NCI-H510A treated with DMSO at 0.1 percent for 48 hours (cell line): ENCODE results near the gene KIF19.

Experiments
- DNase-seq: peaks from one replicate; lab custom pipeline; 2025; lab: John Stamatoyannopoulos, UW

The KIF19 gene

DNA sequence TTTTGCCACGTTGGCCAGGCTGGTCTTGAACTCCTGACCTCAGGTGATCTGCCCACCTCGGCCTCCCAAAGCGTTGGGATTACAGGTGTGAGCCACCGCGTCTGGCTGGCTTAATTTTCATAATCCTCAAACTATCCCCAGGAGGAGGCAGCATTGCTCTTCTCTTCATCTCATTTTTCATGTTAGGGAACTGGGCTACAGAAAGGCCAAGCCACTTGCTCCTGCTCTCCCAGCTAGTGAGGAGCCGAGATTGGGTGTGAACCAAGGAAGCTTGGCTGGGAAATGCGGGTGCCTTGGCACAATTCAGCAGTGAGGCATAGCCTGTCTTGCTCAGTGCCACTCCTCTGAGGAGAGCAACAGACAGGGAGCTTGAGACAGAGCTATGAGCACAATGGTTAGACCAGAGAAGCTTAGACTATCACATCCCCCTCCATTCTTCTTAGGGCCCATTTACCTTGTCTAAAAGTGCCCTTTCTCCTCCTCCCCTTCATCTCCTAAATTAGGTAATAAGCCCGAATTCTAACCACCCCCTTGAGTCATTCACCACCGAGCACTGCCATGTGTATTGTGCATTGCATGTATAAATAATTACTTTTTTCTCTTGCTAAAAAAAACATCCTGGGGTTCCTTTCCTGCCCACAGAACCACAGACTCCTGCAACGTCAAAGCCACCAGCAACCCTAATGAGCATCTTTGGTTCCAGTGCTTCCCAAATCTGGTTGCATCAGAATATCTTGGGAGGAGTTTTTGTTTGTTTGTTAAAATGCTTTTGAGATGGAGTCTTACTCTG, 20.0 kb upstream of the KIF19 start:
- peak; percentile 12 for DNase-seq

DNA sequence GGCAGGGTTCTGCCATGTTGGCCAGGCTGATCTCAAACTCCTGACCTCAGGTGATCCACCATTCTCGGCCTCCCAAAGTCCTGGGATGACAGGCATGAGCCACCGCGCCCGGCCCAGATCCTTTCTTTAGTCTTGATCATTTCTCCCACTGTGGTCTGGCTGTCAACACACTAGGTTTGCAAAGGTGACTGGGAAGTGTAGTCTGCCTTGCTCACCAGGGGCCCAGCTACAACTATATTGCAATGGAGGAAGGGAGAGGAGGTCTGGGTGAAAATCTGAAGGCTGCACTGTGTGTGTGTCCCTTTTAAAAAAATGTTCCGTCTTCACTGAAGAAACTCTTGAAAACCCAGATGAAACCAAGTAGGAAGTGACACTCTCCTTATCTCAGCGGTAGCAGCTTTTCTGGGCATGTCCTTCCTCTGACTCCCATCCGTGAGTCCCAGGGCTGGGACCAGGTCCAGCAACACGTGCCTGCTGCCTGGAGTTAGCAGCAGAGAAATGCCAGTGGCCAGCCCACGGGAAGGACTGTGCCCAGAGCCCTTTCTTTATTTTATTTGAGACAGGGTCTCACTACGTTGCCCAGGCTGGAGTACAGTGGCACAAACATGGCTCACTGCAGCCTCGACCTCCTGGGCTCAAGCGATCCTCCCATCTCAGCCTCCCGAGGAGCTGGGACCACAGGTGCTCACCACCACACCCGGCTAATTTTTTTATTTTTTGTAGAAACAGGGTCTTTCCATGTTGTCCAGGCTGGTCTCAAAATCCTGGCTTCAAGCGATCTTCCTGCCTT, 17.8 kb upstream of the KIF19 start:
- no peak for DNase-seq

DNA sequence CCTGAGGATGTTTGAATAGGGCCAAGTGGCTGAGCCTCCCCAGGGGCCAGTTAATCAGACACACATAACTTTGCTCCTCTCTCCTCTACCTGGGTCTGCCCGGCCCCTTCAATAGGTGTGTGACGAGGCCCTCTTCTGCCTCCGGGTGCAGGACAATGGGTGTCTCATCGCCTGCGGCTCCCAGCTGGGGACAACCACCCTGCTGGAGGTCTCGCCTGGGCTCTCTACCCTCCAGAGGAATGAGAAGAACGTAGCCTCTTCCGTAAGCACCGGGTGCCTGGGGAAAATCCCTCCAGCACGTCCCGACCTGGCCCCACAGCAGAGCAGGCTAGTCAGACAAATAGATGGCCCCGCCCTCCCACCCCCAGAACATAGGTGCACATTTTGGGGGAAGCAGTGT, 16.1 kb upstream of the KIF19 start:
- no peak for DNase-seq

DNA sequence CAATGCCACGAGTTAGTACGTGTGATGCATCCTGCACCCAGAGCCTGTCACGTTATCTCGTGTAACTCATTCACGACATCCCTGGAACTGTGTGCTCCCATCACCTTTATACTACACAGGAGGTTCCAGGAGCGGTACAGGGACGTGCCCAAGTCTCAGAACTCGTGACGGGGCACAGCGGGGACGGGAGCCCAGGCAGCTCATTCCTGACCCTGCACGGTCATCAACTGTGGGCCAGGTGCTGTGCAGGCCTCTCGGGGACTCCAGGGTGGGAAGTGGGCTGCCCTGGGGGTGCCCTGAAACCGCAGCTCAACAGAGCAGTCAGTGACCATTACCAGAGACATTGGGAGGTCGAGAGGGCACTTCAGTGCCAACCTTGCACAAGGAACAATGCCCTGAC, 11.1 kb upstream of the KIF19 start:
- DNase-seq = no peak

DNA sequence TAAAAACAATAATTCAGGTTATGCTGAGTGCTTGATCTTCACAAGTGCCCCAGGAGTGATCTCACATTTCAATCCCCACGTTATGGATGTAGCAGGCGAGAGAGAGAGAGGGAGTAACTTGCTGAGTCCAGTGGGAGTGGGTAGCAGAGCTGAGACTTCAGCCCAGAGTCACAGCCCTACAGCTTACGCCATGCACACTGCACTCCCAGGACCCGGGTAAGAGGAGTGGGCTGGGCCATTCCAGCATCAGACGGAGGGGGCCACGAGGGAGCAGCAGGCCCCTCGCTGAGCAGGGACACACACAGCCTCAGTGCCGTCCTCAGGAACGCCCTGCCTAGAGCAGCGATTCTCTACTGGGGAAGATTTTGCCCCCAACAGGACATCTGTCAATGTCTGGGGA, 9.8 kb upstream of the KIF19 start:
- peak; percentile 18 for DNase-seq

DNA sequence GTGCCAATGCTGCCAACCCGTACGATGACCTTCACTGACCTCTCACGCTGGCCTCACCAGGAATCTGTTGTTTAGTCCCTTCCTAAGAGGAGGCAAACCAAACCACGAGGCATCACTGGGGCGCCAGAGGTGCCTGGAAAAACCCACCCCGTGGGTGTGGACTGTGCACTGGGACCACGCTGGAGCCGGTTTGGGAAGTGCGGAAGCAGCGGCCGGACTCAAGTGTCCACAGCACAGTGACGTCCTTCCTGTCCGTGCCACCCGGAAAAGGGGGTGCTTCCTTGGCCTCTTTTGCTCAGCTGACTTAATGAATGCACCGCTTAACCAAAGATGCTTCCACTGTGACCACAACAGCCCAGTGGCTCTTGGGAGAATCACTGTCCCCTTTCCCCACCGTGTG, 9.0 kb upstream of the KIF19 start:
- no peak for DNase-seq

DNA sequence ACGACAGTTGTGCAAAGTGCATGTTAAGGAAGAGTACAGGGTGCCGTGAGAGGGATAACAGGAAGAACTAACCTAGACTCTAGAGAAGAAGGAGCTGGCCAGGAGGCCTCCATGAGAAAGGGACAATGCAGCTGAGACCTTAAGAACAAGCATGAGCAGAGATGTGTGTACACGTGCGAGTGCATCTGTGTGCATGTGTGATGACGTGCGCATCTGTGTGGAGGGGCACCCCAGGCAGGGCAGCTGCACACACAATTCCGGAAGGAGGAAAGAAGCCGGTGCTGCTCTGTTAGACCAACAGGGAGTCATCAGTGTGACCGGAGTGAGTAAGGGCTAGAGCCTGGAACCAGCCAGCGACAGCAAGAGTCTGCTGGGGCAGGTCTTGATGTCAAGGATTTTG, 7.6 kb upstream of the KIF19 start:
- DNase-seq = no peak

DNA sequence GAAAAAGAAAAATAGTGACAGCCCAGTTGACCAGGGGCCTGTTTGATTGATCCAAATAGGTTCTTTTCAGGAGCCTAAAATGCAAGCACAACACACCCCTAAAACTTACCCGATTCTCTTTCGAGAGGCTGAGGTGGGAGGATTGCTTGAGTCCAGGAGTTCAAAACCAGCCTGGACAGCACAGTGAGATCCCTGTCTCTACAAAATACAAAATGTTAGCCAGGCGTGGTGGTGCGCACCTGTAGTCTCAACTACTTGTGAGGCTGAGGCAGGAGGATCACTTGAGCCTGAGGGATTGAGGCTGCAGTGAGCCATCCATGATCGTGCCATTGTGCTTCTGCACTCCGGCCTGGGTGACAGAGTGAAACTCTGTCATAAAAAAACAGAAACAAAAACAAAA, 1.5 kb upstream of the KIF19 start:
- no peak for DNase-seq

DNA sequence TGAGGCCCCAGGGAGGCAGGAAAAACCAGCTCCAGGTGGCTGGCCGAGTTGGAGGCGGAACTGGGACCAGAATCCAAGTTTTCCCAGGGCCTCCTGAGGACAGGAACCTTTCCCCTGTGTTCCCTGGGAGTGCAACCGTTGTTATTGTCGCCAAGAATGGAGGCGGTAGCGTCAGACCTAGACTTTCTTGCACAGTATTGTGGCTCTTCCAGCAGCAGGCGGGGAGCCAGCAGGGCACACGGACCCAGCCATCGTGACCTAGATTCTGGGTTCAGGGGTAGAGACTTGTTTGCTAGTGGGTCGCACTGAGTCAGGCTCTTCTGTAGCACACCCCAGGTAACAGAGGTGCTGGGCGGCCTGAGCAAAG, 667 bp upstream of the KIF19 start:
- no peak for DNase-seq

DNA sequence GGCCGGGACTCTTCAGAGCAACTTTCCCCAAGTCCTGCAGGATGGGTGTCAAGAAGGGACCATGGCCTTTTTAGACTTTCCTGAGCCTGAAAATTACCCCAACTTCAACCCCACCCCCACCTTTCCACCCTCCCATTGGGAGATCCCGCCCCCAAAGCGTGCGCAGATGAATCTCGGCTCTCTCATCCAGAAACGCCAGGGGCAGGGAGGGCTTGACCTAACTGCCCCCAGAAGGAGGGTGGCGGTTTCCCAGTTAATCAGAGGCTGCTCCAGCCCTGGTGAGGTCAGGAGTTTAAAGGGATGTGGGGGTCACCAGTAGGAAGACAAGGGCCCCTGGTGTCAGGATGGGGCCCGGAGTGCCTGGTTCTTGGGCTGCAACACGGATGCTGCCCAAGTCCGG, 480 bp downstream of the KIF19 start:
- no peak for DNase-seq

DNA sequence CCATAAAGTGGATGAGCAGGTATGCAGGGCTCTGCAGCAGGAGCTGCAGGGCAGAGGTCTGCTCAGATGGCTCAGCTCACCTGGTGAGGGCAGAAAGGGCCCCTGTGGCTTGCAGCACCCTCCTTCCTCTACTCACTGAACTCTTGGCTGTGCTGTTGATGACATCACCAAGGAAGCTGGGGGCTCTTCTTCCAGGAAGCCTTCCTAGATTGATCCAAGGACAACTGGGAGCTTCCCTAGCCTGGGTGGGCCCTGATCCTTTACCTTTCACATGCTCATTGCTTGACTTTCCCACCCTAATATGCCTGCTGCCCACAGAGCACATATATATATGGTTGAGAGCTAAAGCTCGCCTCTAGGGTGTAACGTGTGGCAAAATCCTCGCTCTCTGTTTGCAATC, 2.5 kb downstream of the KIF19 start:
- DNase-seq = no peak

DNA sequence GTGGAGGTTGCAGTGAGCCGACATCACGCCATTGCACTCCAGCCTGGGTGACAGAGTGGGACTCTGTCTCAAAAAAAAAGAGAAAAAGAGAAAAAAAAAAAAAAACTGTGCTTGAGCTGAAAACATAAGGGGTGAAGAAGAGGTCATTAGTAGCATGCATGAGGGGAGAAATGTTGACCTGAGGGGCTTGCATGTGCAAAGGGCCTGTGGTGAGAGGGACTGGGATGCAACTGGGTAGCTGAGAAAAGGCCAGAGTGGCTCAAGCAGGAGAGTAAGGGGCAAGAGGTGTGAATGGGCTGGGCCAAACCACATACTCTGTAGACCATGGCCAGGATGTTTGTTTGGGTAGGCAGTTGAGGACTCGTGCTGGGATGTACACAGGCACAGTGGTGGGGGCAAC, 3.4 kb downstream of the KIF19 start:
- DNase-seq = no peak

DNA sequence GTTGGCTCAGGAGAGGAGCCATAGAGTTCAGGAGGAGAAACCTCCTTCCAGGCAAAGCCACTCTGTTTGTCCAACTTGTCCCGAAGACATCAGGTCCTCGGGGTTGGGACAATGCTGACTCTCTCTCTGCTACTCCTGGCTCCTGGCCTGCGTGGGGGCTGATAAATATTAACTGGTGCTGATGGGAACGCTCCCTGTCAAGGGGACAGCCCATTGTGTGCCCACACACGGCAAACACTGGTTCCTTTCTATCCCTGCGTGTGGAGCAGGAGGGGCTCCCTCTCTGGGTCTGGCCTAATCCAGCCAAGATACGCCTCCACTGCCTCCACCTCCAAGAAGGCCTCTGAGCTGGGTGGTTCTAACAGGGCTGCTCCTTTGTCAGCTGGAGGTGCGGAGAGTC, 4.4 kb downstream of the KIF19 start:
- DNase-seq = no peak

DNA sequence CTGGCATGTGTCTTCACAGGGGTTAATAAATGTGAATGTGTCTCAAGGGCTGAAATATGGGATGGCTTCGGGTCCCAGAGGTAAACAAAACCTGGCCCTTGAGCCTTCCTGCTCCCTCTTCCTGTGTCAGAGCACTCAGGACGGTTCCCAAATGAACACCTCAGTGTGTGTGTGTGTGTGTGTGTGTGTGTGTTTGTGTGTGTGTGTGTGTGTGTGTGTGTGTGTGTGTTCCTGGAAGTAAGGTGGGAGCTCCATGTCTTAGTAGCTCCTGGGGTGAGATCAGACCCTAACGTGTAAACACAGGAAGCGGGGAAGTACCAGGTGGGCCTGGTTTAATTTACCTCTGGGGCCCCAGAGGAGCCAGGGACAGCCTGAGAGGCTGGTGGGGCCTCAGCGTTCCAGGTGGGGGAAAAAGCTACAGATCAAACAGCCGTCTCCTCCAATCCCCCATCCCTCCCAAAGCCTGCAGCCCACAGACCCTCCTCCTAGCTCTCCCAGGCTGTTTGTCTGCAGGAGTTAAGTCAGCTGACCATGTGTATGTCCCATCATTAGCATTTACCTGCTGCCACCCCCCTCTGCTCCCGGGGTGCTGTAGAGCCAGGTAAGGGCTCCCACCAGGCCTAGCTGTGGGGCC, 6.1 kb downstream of the KIF19 start:
- DNase-seq = peak; percentile 58

DNA sequence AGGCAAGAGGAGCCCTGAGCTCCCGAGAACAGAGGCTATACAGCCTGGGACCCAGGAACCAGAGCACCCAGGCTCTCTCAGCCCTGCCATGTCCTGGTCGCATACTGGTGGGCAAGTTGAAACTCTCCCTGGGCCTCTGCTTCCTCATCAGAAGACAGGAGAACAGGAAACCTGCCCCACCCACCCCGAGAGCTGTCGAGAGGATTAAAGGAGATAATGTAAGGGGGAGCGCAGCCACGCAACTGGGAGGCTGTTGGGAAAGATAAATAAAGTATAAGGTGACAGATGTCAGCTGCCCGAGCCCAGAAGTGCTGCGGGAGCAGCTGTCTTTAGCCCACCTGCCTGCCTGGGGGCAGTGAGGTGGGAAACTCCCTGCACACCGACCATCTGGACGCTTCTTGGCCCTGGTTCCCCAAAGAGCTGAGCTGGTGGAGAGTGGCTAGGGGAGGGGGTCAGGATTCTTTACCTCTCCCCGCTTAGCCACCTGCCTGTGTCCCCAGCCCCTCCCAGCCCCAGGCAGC, 6.8 kb downstream of the KIF19 start:
- DNase-seq = peak; percentile 98

DNA sequence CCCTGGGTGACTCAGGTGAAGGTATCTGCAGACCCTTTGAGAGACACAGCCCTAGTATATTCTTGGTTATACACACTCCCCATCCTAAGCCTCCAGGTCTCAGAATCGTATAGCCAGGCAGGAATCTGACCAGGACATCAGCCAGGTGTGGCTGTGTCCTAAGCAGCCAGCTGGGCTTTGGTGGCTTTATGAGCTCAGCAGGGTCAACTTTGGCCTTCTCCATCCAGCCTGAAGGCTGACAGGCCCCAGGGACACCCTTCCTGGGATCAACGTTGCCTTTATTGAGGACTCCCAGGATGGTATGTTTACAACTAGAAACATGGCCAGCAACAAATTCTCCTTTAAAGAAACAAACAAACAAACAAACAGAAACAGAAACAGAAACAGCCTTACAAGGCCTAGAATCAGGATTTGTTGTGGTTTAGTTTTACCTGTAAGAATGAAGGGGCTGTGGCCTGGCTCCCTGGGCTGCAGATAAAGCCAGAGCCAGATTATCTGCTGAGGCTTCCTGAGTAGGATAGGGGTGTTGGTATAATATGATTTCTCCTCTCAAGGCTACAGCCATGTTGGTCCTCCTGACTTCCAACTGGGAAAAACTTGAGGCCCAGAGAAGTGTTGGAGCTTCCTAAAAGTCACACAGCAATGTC, 8.5 kb downstream of the KIF19 start:
- peak; percentile 13 for DNase-seq

DNA sequence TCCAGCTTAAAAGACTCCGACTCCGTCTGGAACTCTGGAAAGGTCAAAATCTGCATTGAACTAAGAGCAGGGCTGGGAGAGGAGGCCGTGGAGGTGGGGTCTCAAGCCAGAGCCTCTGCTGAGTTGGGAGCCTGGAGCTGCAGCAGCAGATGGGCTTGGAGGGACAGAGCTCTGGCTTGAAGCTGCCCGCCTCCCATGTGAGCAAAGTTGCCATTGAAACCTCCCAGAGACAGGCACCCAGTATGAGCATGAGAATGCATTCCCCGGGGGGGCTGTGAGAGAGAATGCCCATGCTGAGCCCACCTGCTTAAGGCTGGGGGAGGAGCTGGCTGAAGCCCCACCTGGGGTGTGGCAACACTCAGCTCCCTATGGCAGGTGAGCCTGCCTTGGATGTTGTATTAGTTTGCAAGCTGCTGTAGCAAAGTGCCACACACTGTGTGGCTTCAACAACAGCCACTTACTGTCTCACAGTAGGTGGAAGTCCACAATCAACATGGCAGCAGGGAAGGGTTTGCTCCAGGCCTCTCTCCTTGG, 9.6 kb downstream of the KIF19 start:
- no peak for DNase-seq

DNA sequence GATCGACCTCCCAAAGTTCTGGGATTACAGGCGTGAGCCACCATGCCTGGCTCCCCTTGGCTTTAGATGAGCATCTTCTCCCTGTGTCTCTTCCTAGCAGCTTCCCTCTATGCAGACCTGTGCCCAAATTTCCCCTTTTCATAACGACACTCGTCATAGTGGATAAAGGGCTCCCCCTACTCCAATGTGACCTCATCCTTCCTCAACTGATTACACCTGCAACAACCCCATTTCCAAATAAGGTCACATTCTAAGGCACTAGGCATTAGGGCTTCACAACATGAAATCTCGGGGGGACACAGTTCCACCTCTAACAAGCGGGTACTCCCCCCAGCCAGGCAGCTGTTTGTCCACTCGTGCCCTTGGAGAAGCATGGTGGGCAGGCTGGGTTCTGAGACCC, 10.3 kb downstream of the KIF19 start:
- DNase-seq = no peak

DNA sequence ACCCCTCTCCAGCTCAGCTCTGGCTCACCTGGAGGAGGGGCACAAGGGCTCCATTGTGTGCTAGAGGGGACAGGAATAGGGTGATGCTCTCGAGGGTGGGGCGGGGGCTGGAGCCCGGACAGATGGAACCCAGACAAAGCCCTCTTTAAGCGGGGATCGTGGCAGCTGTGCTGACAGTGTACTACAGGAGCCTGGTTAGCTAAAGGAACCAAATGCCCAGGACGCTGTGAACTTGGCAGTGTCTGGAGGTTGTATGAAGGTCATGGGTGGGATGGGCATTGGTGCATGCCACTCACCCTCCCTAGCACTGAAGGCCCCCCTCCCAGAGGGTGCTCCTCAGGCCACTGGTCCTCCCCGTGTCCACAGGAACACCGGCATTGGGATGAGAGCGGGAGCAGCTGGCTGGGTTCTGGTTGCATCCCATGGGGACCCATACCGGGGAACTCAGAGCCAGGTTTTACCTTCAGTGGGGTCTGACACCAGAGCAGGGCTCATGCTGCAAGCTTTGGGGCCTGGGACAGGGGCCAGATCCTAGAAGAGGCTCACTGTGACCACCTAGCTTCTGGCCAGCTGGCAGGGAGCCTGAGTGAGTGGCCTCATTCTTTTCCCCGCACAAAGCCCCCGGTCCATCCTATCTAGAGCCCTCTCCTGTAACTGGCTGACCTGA, 11.9 kb downstream of the KIF19 start:
- DNase-seq = peak; percentile 63

DNA sequence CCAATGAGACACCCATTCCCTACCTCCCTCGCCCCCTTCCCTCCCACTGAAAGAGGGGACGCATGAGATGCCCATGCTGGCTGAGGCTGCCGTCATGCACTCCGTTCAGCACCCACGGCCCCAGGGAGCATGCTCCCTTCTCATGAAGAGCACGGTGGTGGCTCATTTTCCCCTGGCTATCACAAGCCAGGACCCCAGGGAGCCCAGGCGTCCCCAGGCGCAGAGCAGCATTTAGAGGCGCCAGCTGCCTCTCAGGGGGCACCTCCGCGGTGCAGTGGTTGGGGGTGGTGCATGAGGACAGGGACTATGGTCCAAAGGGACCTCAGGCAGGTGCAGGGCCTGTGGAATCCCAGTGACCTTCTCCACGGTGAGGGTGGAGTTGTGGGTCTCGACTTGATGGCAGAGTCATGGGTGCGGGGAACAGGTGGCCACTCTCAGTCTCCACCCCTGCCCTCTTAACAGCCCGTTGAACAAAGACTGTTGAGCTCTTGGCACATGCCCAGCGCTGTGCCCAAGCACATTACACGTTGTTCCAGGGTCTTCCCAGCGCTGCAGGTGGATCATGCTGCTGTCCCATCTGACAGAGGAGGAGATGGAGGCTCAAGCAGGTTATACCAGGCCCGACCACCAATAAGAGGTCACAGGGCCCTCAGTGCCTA, 13.6 kb downstream of the KIF19 start:
- DNase-seq = peak; percentile 69

DNA sequence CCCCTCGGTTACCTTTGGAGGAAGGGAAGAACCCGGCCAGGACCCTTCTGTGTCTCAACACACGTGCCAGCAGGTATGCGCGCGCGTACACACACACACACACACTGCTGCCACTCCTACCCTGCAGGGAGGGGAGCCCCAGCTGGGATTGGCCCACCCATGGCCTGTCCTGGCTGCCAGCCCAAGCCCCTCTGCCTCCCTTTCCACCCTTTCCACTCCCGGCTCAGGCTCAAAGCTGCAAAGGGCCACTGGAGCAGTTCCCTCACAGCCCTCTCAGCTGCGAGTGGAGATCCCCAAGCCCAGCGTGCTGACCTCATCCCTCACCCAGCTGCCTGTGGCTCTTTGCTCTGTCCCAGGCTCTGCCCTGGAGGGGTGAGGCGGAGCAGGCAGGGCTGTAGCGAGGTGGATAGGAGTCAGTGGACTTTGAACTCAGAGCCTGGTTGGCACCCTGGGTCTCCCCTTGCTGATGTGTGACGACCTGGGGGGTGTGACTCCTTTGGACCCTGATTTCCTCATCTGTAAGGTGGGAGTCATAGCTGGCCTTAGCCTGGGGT, 14.5 kb downstream of the KIF19 start:
- DNase-seq = peak; percentile 13
